Loucy (cell line): ENCODE results near the gene SIAH3.

Source experiments
- H2AFZ ChIP-seq: fragments of 200-600 bp; sonication (generic); 2 replicates; pipeline ENCODE4 v1.6.0; 2016; ENCODE audit warnings: antibody characterized with exemption, mild to moderate bottlenecking, low read length, moderate library complexity
- H3F3A ChIP-seq: fragments of 200-600 bp; 2 replicates; pipeline ENCODE4 v1.6.0; 2016; ENCODE audit warnings: antibody characterized with exemption, low read depth, mild to moderate bottlenecking
- H3K27me3 ChIP-seq: fragments of 200-600 bp; sonication (generic); 2 replicates; pipeline ENCODE4 v1.6.1; 2014; ENCODE audit warnings: low read length, mild to moderate bottlenecking; ENCODE audit not compliant: insufficient read depth, poor library complexity, severe bottlenecking
- H3K36me3 ChIP-seq: fragments of 200-600 bp; sonication (generic); 2 replicates; pipeline ENCODE4 v1.6.1; 2016; ENCODE audit warnings: low read length; ENCODE audit not compliant: insufficient read depth
- H3K4me1 ChIP-seq: fragments of 200-600 bp; sonication (generic); 2 replicates; pipeline ENCODE4 v1.5.1; 2014; ENCODE audit warnings: low read length, mild to moderate bottlenecking; ENCODE audit not compliant: insufficient read depth, poor library complexity, severe bottlenecking
- H3K4me2 ChIP-seq: fragments of 200-600 bp; sonication (generic); 2 replicates; pipeline ENCODE4 v1.6.0; 2014; ENCODE audit warnings: antibody characterized with exemption, low read length, low read depth, mild to moderate bottlenecking; ENCODE audit not compliant: poor library complexity, severe bottlenecking
- H3K4me3 ChIP-seq: fragments of 200-600 bp; sonication (generic); 2 replicates; pipeline ENCODE4 v1.5.1; 2014; ENCODE audit warnings: low read length, mild to moderate bottlenecking, mixed read lengths; ENCODE audit not compliant: poor library complexity, severe bottlenecking
- H3K79me2 ChIP-seq: fragments of 200-600 bp; sonication (generic); 2 replicates; pipeline ENCODE4 v1.6.1; 2014; ENCODE audit warnings: low read length; ENCODE audit not compliant: insufficient read depth
- H3K9ac ChIP-seq: fragments of 200-600 bp; sonication (generic); 2 replicates; pipeline ENCODE4 v1.6.0; 2014; ENCODE audit warnings: mild to moderate bottlenecking, low read depth, low read length, moderate library complexity; ENCODE audit not compliant: poor library complexity, severe bottlenecking
- H3K9me2 ChIP-seq: fragments of 200-600 bp; sonication (generic); replicated peaks from 2 replicates; pipeline ENCODE4 v1.6.1; 2016; ENCODE audit warnings: low read depth, low read length, mixed read lengths
- H3K9me3 ChIP-seq: fragments of 200-600 bp; sonication (generic); 2 replicates; pipeline ENCODE4 v1.6.1; 2014; ENCODE audit warnings: mild to moderate bottlenecking, antibody characterized with exemption, low read length, low read depth; ENCODE audit not compliant: insufficient read depth
- H4K20me1 ChIP-seq: fragments of 200-600 bp; sonication (generic); 2 replicates; pipeline ENCODE4 v1.6.0; 2014; ENCODE audit warnings: antibody characterized with exemption, low read length, mild to moderate bottlenecking; ENCODE audit not compliant: insufficient read depth, poor library complexity, severe bottlenecking
- EZH2phosphoT487 ChIP-seq: fragments of 200-600 bp; IDR thresholded peaks from 2 replicates; pipeline ENCODE4 v1.6.1; 2018; ENCODE audit warnings: antibody characterized with exemption, mild to moderate bottlenecking, moderate library complexity, borderline replicate concordance
- TF ChIP-seq, protein P1 (sequence below): fragments of 200-600 bp; sonication (generic); conservative IDR thresholded peaks from 2 replicates; pipeline ENCODE4 v1.5.1; 2014; ENCODE audit warnings: mild to moderate bottlenecking, antibody characterized with exemption, low read length

The SIAH3 gene

DNA sequence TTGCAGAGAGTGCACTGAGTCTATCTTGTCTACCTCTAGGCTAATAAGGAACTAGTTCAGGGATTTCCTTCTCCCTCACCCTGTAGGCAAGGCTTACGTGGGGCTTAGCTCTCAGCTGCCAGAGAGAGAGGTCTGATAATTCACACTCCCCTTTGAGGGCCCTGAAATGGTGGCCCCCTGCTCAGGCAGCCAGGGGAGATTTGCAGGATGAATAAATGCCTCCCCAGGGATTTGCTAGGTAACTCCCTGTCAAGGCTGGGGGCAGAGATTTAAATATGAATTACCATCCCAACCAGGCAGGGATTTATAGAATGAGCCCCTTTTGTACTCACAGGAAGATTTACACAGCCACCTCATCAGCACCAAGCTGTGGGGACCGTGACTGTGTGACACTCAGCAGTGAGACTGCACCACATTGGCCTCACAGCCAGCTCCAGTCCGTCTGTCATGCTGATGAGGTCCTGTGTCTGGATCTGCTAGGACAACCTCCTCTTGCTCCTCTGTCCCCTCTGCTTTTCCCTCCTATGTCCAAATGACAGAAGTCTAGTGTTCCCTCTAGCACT is 76.1 kb downstream of the SIAH3 start:
- Histone ChIP-seq H3K9me2 (no peaks in the 10 kb centered on the region), H3K4me3 (no peak overlapping the region), H3K36me3 (no peaks in the 10 kb centered on the region), H3K4me1 (peaks cover 2% of the 10 kb centered on the region), H4K20me1 (no peaks in the 10 kb centered on the region), H3K27me3 (no peaks in the 10 kb centered on the region), H3K79me2 (no peaks in the 10 kb centered on the region), H2AFZ (no peak overlapping the region), H3K9ac (no peak overlapping the region), H3K4me2 (no peak overlapping the region), H3F3A (no peaks in the 10 kb centered on the region), H3K9me3 (no peaks in the 10 kb centered on the region)
- TF ChIP-seq, protein P1, sequence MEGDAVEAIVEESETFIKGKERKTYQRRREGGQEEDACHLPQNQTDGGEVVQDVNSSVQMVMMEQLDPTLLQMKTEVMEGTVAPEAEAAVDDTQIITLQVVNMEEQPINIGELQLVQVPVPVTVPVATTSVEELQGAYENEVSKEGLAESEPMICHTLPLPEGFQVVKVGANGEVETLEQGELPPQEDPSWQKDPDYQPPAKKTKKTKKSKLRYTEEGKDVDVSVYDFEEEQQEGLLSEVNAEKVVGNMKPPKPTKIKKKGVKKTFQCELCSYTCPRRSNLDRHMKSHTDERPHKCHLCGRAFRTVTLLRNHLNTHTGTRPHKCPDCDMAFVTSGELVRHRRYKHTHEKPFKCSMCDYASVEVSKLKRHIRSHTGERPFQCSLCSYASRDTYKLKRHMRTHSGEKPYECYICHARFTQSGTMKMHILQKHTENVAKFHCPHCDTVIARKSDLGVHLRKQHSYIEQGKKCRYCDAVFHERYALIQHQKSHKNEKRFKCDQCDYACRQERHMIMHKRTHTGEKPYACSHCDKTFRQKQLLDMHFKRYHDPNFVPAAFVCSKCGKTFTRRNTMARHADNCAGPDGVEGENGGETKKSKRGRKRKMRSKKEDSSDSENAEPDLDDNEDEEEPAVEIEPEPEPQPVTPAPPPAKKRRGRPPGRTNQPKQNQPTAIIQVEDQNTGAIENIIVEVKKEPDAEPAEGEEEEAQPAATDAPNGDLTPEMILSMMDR, result no peak
- TF ChIP-seq EZH2phosphoT487, result no peak

DNA sequence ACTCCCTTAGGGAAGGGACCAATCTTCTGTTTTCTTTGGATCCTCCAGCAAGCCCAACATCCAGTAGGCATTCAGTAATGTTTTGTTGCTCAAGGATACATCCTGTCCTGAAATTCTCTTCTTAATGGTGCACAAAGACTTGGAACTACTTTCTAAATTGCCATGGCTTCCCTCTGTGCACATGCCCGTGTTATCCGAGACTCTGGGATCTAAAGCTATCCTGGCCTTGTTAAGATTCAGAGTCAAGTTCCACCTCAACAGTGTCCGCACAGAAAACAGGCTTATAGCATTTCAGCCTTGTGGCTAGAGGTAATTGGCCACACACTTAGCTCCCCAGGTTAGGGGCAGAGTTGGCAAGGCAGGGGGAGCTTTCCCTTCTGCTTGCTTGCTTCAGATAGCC is 77.6 kb downstream of the SIAH3 start:
- Histone ChIP-seq H3K9me3 (no peaks in the 10 kb centered on the region), H4K20me1 (no peaks in the 10 kb centered on the region), H2AFZ (no peak overlapping the region), H3F3A (no peaks in the 10 kb centered on the region), H3K79me2 (no peaks in the 10 kb centered on the region), H3K4me2 (no peak overlapping the region), H3K4me1 (peaks cover under 1% of the 10 kb centered on the region), H3K9ac (no peak overlapping the region), H3K4me3 (no peak overlapping the region), H3K9me2 (no peaks in the 10 kb centered on the region), H3K36me3 (no peaks in the 10 kb centered on the region), H3K27me3 (no peaks in the 10 kb centered on the region)
- no peak for TF ChIP-seq EZH2phosphoT487
- TF ChIP-seq, protein P1, result no peak

DNA sequence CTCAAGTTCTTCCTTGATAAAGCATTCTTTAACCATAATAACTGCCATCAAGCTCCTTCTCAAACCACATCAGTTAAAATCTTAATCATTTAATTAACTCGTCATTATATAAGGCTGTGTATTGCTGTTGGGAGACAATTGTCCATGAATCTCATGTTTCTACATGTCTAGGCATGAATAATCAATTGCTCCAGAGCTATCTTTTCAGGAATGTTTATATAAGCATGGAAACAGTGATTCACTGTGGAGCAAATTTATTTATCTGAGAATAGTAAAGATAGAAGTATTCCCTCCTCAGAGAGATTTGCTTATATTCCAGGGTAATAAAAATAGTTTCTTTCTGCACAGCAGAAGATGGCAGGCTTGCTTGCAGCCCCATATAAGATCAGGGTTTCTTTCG is 78.3 kb downstream of the SIAH3 start:
- H3K4me1 ChIP-seq, result peaks cover 8% of the 10 kb centered on the region
- H3F3A ChIP-seq, result no peaks in the 10 kb centered on the region
- no peak overlapping the region for H3K4me2 ChIP-seq
- H4K20me1 ChIP-seq, result no peaks in the 10 kb centered on the region
- no peak overlapping the region for H3K4me3 ChIP-seq
- no peaks in the 10 kb centered on the region for H3K27me3 ChIP-seq
- H3K9ac ChIP-seq, result no peak overlapping the region
- no peaks in the 10 kb centered on the region for H3K79me2 ChIP-seq
- H3K9me3 ChIP-seq, result no peaks in the 10 kb centered on the region
- H3K9me2 ChIP-seq, result no peaks in the 10 kb centered on the region
- no peaks in the 10 kb centered on the region for H3K36me3 ChIP-seq
- TF ChIP-seq, protein P1, result no peak
- TF ChIP-seq EZH2phosphoT487, result no peak
- no peak overlapping the region for H2AFZ ChIP-seq
